Activated CD4-positive, alpha-beta memory T cell treated with anti-CD3 and anti-CD28 coated beads, Interleukin-2, amount 10 ng/mL, durations not matched to agents 7 days and 5 days (primary cell): Measurements from ENCODE around the gene SYCP3. TPM values are rescaled to one million over a fixed set of nuclear protein-coding genes. Genes with fewer than 3 reads are reported as not detected.

ENCODE experiments used
- CTCF ChIA-PET: fragments of 350-600 bp; sonication (Branson Sonifier 250); formaldehyde crosslinking; loops from one replicate; lab custom pipeline; 2021; ENCODE audit warnings: antibody characterized with exemption, inconsistent platforms; lab: Charles Lee
- POLR2A ChIA-PET: fragments of 350-600 bp; sonication (Branson Sonifier 250); formaldehyde crosslinking; loops from one replicate; lab custom pipeline; 2021; ENCODE audit warnings: antibody characterized with exemption; lab: Charles Lee
- DNase-seq: peaks from one replicate; pipeline ENCODE4 v3.0.0-alpha.2; 2020
- H3K27ac Mint-ChIP-seq: one replicate; pipeline ENCODE4 v1.8.0; 2021; ENCODE audit warnings: mild to moderate bottlenecking, mixed read lengths
- H3K27me3 Mint-ChIP-seq: one replicate; pipeline ENCODE4 v1.8.0; 2021; ENCODE audit warnings: mixed read lengths
- H3K36me3 Mint-ChIP-seq: one replicate; pipeline ENCODE4 v1.8.0; 2021; ENCODE audit warnings: low read depth, mixed read lengths
- H3K4me1 Mint-ChIP-seq: one replicate; pipeline ENCODE4 v1.8.0; 2021; ENCODE audit warnings: mixed read lengths
- H3K4me3 Mint-ChIP-seq: one replicate; pipeline ENCODE4 v1.8.0; 2021; ENCODE audit warnings: mild to moderate bottlenecking, mixed read lengths
- H3K9me3 Mint-ChIP-seq: one replicate; pipeline ENCODE4 v1.8.0; 2021; ENCODE audit warnings: mixed read lengths
- total RNA-seq, 2 experiments: library from RNA; stranded (reverse); gene quantifications; one replicate each; pipeline ENCODE4 v1.2.3, GENCODE V29; 2021

Gene SYCP3
- total RNA-seq, 2 experiments from 2014 or later: 0.28 to 0.30 TPM

DNA sequence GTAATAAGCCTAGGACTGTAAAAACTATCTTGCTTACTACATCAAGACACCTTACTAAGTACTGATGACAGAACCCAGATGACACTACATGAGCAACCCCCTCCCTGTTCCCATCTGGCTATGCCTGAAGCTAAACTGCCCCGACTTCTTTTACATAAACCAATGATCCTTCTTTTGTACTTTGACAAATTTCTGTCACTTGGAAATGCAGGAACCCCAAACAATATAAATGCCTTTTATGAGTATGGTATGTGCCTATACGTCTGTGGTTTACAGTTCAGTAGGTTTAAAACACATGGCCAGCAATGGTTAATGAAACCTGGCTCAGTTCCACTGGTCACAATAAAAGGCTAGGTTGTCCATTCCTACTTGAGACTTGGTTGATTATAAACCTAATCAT lies 6.1 kb downstream of the SYCP3 start:
- H3K36me3 Mint-ChIP-seq: peaks cover 14% of the 10 kb centered on the region
- H3K27ac Mint-ChIP-seq: no peak overlapping the region
- POLR2A ChIA-PET: no interaction called here
- H3K9me3 Mint-ChIP-seq: no peaks in the 10 kb centered on the region
- H3K27me3 Mint-ChIP-seq: no peaks in the 10 kb centered on the region
- CTCF ChIA-PET: interaction anchor here (0.6 kb wide), 1 partner anchor 15 kb away, joined by 5 read pairs; no protein-coding TSS in a partner anchor
- H3K4me1 Mint-ChIP-seq: no peaks in the 10 kb centered on the region
- H3K4me3 Mint-ChIP-seq: no peak overlapping the region
- DNase-seq: no peak

DNA sequence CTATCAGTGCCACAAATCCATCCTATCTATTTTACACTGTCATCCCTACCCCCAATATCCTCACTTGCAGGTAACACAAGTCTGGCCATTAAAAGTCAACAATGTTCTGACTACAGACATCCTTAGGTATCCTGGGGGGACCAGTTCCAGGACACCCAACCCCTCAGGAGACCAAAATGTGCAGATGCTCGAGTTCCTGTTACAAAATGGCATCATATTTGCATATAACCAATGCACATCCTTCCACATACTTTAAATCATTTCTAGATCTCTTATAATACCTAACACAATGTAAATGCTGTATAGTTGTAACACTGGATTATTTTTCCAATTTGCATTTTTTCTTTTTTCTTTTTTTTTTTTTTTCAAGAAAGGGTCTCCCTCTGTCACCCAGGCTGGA lies 6.9 kb downstream of the SYCP3 start:
- H3K4me3 Mint-ChIP-seq: no peak overlapping the region
- no peak overlapping the region for H3K27ac Mint-ChIP-seq
- ChIA-PET POLR2A (no interaction called here), CTCF (no interaction called here)
- H3K9me3 Mint-ChIP-seq: no peaks in the 10 kb centered on the region
- H3K27me3 Mint-ChIP-seq: no peaks in the 10 kb centered on the region
- H3K36me3 Mint-ChIP-seq: peaks cover 14% of the 10 kb centered on the region
- H3K4me1 Mint-ChIP-seq: no peaks in the 10 kb centered on the region
- no peak for DNase-seq

DNA sequence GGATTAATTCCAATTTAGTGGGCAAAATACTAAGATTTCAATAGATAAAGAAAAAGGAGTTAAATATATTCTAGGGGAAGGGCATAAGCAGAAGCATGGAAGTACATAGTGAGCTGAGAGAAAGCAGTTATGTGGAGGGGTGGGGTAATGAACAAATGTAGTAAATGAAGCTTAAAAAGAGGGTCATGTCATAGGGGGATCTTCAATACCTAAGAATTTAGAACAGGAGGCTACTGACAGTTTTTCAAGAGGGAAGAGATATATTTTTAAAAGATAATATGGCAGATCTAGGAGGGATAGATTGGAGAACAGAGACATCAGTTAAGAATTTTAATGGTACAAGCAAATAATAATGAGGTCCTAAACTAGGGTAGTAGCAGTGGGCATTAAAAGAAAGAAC lies 9.4 kb downstream of the SYCP3 start:
- DNase-seq: no peak
- Mint-ChIP-seq H3K4me1 (peaks cover 8% of the 10 kb centered on the region), H3K27ac (no peak overlapping the region), H3K9me3 (no peaks in the 10 kb centered on the region), H3K36me3 (peaks cover 25% of the 10 kb centered on the region), H3K4me3 (no peak overlapping the region), H3K27me3 (no peaks in the 10 kb centered on the region)
- POLR2A ChIA-PET: no interaction called here
- CTCF ChIA-PET: no interaction called here

DNA sequence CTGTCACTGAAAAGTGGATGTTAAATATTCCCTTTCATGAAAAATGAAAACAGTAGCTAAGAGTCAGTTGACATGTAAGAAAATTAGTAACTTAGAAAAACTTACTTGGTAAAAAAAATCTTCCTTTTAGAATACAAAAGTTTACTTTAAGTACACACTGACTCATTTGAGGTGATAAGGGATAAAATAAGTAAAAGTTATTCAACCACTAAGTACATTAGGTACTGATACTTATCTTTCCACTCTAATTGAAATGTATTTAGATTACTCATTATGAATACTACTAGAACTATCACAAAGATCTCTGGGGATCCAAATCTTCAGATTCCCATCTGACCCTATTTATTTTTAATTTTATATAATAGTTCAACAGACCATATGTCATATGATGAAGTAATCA lies 12.2 kb downstream of the SYCP3 start:
- H3K4me1 Mint-ChIP-seq: peaks cover 8% of the 10 kb centered on the region
- H3K27me3 Mint-ChIP-seq: no peaks in the 10 kb centered on the region
- POLR2A ChIA-PET: no interaction called here
- no peak overlapping the region for H3K27ac Mint-ChIP-seq
- H3K4me3 Mint-ChIP-seq: no peak overlapping the region
- peaks cover 20% of the 10 kb centered on the region for H3K36me3 Mint-ChIP-seq
- CTCF ChIA-PET: no interaction called here
- no peak for DNase-seq
- no peaks in the 10 kb centered on the region for H3K9me3 Mint-ChIP-seq

DNA sequence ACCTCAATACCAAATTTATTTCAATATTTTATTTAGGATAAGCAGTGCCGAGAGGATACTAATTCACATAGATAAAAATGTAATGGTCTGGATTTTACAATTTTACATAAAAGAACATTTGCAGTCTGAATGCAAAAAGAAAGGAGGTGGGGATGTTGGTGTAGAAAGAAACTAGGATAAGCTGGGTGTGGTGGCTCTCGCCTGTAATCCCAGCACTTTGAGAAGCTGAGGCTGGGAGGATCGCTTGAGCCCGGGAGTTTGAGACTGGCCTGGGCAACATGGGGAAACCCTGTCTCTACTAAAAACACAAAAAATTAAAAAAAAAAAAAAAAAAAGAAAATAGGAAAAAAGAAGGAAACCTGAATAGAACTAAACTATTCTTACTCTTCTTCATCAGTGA lies 16.9 kb downstream of the SYCP3 start:
- CTCF ChIA-PET: interaction anchor here (0.7 kb wide), 1 partner anchor 24 kb away, joined by 4 read pairs; no protein-coding TSS in a partner anchor
- POLR2A ChIA-PET: no interaction called here
- peaks cover 15% of the 10 kb centered on the region for H3K36me3 Mint-ChIP-seq
- no peak overlapping the region for H3K4me3 Mint-ChIP-seq
- H3K27me3 Mint-ChIP-seq: no peaks in the 10 kb centered on the region
- peaks cover 8% of the 10 kb centered on the region for H3K4me1 Mint-ChIP-seq
- no peaks in the 10 kb centered on the region for H3K9me3 Mint-ChIP-seq
- no peak overlapping the region for H3K27ac Mint-ChIP-seq
- DNase-seq: no peak

DNA sequence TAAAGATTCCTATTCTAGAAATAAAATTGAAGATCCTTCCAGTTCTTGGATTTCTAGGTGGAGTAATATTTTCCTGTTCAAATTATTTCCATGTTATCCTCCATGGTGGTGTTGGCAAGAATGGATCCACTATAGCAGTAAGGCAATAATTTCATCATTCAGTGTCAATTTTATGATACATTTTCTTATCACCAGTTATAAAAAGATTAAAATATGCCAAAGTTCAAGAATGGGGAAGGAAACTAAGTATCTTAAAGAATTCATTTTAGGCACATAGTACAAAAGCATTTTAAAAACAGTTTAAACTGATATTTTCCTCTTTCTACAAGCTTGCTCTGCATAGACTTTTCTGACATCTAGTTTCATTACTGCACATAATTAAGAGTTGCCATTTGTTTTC lies 19.1 kb downstream of the SYCP3 start:
- no peaks in the 10 kb centered on the region for H3K4me1 Mint-ChIP-seq
- H3K27me3 Mint-ChIP-seq: no peaks in the 10 kb centered on the region
- H3K27ac Mint-ChIP-seq: no peak overlapping the region
- DNase-seq: no peak
- ChIA-PET CTCF (no interaction called here), POLR2A (no interaction called here)
- no peak overlapping the region for H3K4me3 Mint-ChIP-seq
- peaks cover 5% of the 10 kb centered on the region for H3K36me3 Mint-ChIP-seq
- H3K9me3 Mint-ChIP-seq: no peaks in the 10 kb centered on the region

DNA sequence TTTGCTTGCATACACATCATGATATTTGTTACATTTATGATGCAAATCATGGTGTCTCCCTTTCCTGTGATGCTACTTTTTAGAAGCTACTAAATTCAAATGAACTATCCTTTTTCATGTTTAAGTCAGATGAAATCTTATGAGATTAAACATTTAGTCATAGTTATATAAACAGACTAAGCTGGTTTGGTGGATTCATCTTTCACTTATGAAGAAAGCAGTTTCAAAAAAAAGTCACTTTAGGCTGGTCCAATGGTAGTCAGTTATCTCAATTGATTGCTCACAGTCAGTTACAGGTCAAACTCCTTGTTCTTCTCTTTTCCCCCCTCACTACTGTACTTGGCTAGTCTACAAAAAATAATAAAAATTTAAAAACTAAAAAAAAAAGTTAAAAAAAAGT lies 19.7 kb downstream of the SYCP3 start:
- ChIA-PET CTCF (no interaction called here), POLR2A (no interaction called here)
- Mint-ChIP-seq H3K36me3 (peaks cover 3% of the 10 kb centered on the region), H3K27me3 (no peaks in the 10 kb centered on the region), H3K9me3 (no peaks in the 10 kb centered on the region), H3K4me3 (no peak overlapping the region), H3K4me1 (no peaks in the 10 kb centered on the region), H3K27ac (no peak overlapping the region)
- DNase-seq: no peak

DNA sequence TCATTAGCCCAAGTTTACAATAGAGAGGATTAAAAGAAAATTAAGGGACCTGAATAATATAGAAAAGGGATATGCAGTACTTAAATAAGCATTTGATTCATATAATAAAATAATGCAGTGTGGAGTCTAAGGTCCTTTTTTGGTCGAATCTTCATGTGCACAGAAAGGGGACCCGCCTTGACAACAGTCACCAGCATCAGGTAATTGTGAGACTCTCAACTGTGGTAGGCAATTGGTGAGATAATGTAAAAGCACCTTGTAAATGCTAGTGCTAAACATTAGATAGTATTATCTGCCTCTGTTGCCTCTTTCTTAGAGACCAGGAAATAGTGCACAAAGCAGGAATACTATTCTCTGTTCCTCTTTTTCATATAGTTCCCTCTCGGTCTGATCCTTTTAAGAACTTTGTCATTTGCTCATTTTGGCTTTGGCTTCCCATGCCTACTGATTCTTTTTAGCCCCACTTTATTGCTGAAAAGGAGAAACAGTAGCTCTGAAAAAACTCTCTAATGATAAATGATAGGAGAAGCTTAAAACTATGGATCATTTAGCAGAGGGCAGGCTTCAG lies 24.3 kb downstream of the SYCP3 start:
- Mint-ChIP-seq H3K4me1 (peaks cover 7% of the 10 kb centered on the region), H3K27me3 (no peaks in the 10 kb centered on the region), H3K27ac (no peak overlapping the region), H3K4me3 (no peak overlapping the region), H3K36me3 (no peaks in the 10 kb centered on the region), H3K9me3 (no peaks in the 10 kb centered on the region)
- no peak for DNase-seq
- CTCF ChIA-PET: no interaction called here
- POLR2A ChIA-PET: interaction anchor here (1.3 kb wide), 1 partner anchor 17 kb away, joined by 4 read pairs; the partner anchor contains the start of gene CHPT1

DNA sequence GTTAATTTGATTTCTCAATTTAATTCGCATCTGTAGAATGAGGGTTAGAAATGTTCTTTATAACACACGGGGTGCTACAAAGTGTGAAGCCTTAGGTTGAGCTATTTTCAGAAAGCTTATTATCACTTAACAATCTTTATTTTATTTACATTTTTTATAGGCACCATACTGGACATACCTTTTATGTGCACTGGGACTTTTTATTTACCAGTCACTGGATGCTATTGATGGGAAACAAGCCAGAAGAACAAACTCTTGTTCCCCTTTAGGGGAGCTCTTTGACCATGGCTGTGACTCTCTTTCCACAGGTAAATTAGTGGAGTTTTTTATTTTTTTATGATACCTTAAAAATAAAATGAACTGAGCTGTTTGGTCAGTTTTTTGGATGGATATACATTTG lies 25.3 kb downstream of the SYCP3 start:
- no peak for DNase-seq
- Mint-ChIP-seq H3K4me1 (peaks cover 16% of the 10 kb centered on the region), H3K36me3 (no peaks in the 10 kb centered on the region), H3K9me3 (no peaks in the 10 kb centered on the region), H3K4me3 (no peak overlapping the region), H3K27ac (no peak overlapping the region), H3K27me3 (no peaks in the 10 kb centered on the region)
- ChIA-PET CTCF (no interaction called here), POLR2A (no interaction called here)

DNA sequence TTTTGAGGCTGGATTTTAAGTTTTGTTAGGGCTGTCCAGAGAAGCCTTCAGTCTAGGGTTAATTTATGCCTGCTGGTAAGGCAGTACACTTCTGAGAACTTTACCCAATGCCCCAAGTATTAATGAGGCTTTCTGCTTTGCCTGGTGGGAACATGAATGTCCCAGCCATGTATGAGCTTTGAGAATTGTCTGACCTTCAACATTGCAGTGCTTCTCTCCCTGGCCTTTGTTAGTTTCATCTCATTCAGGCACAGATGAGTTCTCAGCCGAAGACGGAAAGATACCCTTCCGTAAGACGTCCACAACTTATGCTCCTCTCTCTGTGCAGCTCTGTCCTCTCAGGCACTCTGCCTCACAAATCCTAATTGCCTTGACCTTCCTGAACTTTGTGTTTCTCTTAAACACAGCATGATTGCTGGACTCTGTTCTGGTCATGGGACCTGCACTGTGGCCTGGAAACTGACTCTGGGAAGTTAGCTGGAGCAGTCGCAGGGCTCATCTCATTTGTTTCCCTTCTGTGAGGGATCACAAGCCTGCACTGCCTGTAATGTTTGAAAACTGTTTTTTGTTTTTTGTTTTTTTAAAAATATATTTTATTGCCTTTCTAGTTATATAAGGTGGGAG lies 26.1 kb downstream of the SYCP3 start:
- no peak overlapping the region for H3K4me3 Mint-ChIP-seq
- H3K27me3 Mint-ChIP-seq: no peaks in the 10 kb centered on the region
- POLR2A ChIA-PET: no interaction called here
- DNase-seq: no peak
- peaks cover 17% of the 10 kb centered on the region for H3K4me1 Mint-ChIP-seq
- no peaks in the 10 kb centered on the region for H3K9me3 Mint-ChIP-seq
- no peaks in the 10 kb centered on the region for H3K36me3 Mint-ChIP-seq
- CTCF ChIA-PET: no interaction called here
- no peak overlapping the region for H3K27ac Mint-ChIP-seq

DNA sequence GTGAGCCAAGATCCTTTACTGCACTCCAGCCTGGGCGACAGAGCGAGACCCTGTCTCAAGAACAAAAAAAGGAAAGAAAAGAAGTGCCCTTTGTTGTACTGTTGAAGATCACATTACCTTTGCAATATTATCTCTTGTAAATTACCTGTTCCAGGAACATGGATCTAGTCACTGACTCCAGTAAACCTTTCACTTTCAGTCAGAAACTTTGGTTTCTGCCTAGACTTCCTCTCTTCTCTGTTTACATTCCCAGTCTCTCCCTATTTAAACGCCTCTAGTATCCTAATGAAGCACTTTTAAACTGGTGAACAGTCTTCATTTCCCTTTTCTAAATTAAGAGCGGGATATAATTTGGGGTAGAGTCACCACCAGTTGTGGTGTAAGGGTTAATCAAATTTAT lies 29.0 kb downstream of the SYCP3 start:
- Mint-ChIP-seq H3K4me3 (no peak overlapping the region), H3K27me3 (no peaks in the 10 kb centered on the region), H3K9me3 (no peaks in the 10 kb centered on the region), H3K36me3 (no peaks in the 10 kb centered on the region), H3K27ac (no peak overlapping the region), H3K4me1 (peaks cover 21% of the 10 kb centered on the region)
- POLR2A ChIA-PET: no interaction called here
- DNase-seq: no peak
- CTCF ChIA-PET: interaction anchor here (0.9 kb wide), 1 partner anchor 49 kb away, joined by 3 read pairs; no protein-coding TSS in a partner anchor

DNA sequence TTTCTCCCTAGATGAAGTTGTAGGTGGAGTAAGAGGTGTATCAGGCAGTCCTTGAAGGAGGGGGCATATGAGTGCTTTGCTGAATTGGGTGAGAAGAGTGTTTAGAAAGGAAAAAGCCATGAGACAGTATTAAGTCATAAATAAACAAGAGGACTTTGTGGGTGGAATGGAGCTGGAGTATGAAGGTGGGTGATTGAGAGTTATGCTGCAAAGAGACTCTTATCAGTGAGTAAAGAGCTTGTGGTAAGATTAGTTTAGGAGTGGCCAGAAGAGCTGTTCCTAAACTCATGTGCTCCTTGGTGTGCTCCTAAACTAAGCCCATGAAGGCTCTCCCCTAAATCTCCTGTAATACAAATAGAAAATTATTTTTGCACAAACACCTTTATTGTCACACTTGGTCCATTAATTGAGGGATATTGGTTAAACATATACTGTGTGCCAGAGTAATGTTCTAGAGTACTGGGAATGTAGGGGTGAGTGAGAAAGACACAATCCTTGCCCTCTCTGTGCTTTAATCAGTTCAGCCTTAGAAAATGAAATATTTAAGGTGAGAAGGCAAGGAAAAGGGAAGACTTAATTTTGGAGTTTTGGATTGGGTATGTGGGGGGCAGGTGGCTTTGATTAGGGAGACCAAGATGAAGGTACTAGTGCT lies 32.0 kb downstream of the SYCP3 start:
- Mint-ChIP-seq H3K27me3 (no peaks in the 10 kb centered on the region), H3K4me3 (no peak overlapping the region), H3K36me3 (no peaks in the 10 kb centered on the region), H3K27ac (no peak overlapping the region), H3K9me3 (no peaks in the 10 kb centered on the region), H3K4me1 (peaks cover 21% of the 10 kb centered on the region)
- ChIA-PET POLR2A (no interaction called here), CTCF (interaction anchor here (0.5 kb wide), 1 partner anchor 52 kb away, joined by 3 read pairs; no protein-coding TSS in a partner anchor)
- DNase-seq: no peak

DNA sequence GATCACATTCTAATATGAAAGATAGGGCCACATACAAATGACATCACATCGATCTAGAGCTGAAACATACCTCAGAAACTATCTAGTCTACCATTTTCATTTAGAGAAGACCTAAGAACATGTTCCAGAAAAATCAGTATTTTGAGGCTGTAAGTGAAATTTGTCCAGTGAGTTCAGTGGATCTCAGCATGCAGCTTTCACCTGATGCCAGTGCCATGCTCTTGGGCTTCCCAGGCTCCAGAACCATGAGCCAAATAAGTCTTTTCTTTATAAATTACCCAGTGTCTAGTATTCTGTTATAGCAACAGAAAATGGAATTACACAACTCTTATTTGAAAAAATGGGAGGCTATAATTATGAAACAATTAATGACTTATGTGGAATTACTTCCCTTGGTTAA lies 32.9 kb downstream of the SYCP3 start:
- no peaks in the 10 kb centered on the region for H3K9me3 Mint-ChIP-seq
- H3K36me3 Mint-ChIP-seq: no peaks in the 10 kb centered on the region
- ChIA-PET POLR2A (no interaction called here), CTCF (no interaction called here)
- H3K27ac Mint-ChIP-seq: no peak overlapping the region
- DNase-seq: no peak
- peaks cover 21% of the 10 kb centered on the region for H3K4me1 Mint-ChIP-seq
- H3K4me3 Mint-ChIP-seq: no peak overlapping the region
- H3K27me3 Mint-ChIP-seq: no peaks in the 10 kb centered on the region
